Breast epithelium (tissue), 3 donors: ENCODE data around the gene DPYD.

Experiments used
- POLR2A ChIP-seq: fragments of 450-650 bp; IDR thresholded peaks from one replicate; pipeline ENCODE4 v1.6.1; 2016; ENCODE audit warnings: antibody characterized with exemption, mild to moderate bottlenecking, moderate library complexity
- POLR2AphosphoS5 ChIP-seq, 3 donors: sonication (generic); formaldehyde crosslinking; IDR thresholded peaks; one replicate each; pipeline ENCODE4 v1.6.1; 2017; ENCODE audit warnings: antibody characterized with exemption in 3 of 3
- TF ChIP-seq, protein P1 (sequence below), 3 donors: fragments of 450-650 bp; IDR thresholded peaks; one replicate each; pipeline ENCODE4 v1.5.1; 2016 to 2017; ENCODE audit warnings: antibody characterized with exemption in 3 of 3, mild to moderate bottlenecking in 3 of 3, moderate library complexity in 3 of 3

DNA sequence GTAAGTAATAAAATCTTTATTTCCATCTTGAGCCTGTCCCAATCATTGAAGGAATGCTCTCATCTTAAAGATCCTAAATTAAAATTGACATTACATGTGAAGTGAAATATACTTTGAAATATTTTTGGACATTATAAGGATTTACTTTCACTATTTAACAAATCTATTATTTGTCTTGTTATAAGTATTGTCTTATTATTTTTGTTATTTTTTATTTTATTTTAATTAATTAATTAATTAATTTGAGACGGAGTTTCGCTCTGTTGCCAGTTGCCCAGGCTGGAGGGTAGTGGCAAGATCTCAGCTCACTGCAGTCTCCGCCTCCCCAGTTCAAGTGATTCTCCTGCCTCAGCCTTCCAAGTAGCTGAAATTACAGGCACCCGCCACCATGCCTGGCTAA is 343.2 kb downstream of the DPYD start:
- TF ChIP-seq, protein P1, sequence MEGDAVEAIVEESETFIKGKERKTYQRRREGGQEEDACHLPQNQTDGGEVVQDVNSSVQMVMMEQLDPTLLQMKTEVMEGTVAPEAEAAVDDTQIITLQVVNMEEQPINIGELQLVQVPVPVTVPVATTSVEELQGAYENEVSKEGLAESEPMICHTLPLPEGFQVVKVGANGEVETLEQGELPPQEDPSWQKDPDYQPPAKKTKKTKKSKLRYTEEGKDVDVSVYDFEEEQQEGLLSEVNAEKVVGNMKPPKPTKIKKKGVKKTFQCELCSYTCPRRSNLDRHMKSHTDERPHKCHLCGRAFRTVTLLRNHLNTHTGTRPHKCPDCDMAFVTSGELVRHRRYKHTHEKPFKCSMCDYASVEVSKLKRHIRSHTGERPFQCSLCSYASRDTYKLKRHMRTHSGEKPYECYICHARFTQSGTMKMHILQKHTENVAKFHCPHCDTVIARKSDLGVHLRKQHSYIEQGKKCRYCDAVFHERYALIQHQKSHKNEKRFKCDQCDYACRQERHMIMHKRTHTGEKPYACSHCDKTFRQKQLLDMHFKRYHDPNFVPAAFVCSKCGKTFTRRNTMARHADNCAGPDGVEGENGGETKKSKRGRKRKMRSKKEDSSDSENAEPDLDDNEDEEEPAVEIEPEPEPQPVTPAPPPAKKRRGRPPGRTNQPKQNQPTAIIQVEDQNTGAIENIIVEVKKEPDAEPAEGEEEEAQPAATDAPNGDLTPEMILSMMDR (IDR thresholded peaks at IDR 0.05): no peak
- TF ChIP-seq POLR2A (no peak), POLR2AphosphoS5 (IDR thresholded peaks at IDR 0.05) (no peak)
